Stimulated activated CD8-positive, alpha-beta memory T cell treated with anti-CD3 and anti-CD28 coated beads, Interleukin-2, amount 100 ng/mL, for 48 hours (primary cell): Measurements from ENCODE around the gene TOMM20.
"Not testable (repeated sequence)": the region's sequence is repeated elsewhere in the genome, so short reads cannot be mapped to it uniquely, and the experiment has no call there.

ENCODE experiments used
- DNase-seq, 2 donors: peaks; one replicate each; pipeline ENCODE4 v3.0.0-alpha.2; 2020; ENCODE audit warnings: low read depth in 2 of 2

The TOMM20 gene

DNA sequence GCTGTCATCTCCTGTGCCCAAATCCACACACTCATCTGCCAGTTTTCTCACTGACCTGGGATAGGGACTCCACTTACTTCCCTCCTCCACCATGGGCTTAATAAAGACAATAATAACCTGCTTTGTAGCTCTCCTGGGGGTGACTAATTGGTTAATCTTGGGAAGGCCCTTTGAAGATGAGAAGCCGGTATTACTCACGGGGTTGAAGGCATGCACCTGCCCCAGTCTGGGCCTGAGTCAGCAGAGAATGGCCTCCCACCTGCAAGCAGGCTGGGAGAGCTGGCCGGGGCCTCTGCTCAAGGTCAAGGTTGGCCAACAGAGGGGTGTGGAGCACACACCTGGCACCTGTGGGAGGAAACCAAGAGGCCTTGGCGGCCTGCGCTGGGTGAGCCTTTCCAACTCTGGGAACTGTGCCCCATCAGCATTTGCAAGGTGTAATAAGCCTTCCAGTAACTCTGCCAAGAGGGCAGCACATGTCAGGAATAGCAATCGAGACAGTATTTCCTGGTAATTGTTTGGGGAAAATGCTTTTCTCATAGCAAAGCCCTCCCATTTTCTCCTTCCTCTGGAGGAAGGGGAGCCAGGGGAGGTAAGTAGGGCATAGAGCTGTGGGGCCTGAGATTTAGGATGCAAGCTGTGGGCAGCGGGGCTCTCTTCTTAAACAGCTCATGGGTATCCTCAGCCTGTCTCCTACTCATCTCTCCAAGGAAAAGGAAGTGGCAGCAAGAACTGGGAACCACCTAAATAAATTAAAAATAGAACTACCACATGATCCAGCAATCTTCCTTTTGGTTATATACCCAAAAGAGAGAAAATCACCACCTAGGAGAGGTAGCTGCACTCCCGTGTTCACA lies 49.0 kb downstream of the TOMM20 start:
- DNase-seq = no peak

- DNase-seq = no peak
These were observed 49.9 kb downstream of the TOMM20 start for GRCh38 chr1:235078480-235079381.

- DNase-seq = peak; percentile 40 to 49
These were observed 50.8 kb downstream of the TOMM20 start for GRCh38 chr1:235077571-235078479.

DNA sequence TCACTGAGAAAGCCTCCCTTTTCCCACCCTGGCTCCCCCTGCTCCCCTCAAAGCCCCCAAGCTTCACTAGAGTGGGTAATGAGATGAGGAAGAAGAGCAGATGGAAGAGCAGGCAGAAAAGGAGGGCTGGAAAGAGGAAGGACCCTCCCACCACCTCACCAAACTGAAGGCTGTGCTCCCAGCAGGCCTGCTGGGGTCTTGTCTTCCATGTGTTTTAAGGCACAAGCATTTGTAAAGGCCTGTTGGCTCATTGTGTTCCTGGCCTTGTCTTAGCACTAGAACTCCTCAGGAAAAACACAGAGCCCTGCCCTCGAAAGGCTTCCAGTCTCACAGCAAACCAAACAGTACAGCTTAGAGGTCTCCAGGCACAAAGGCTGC lies 51.5 kb downstream of the TOMM20 start:
- DNase-seq = no peak

GRCh38 chr1:235076504-235077162 lies 52.0 kb downstream of the TOMM20 start:
- DNase-seq = no peak

- no peak for DNase-seq
These were observed 52.8 kb downstream of the TOMM20 start for GRCh38 chr1:235075777-235076308.

DNA sequence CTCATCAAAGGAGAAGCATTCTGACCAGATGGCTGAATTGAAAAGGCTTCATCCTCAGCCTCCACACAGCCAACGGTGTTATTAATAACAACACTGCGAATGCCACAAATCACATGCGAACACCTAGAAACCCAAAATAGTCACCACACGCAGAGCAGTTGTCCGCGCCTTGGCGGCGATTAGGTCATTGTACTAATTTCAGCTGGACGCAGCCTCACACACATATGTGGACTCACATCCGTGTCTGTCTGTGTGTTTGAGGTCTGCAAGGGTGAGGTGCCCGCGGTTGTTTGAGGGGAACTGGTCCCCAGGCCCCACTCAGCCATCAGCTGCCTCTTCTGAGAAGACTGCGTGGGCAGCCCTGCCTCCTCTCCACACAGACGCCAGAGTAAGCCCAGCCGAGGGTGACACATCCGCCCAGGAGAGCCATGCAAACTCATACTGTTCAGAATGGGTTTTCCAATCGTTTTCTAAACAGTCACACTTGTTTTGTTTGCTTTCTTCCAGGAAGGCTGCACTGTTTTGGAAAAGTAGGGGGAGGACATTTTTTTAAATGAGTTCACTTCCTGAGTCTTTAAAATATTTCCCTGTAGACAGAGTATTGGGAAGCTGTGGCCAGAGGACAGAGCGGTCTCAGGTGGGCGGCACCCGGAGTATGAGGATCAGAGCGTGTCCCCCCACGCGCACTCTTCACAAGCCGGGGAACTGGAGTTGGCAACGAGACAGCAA lies 53.4 kb downstream of the TOMM20 start:
- DNase-seq = peak; percentile 65 to 81

- peak; percentile 36 to 40 for DNase-seq
These were observed 54.1 kb downstream of the TOMM20 start for GRCh38 chr1:235074523-235075047.

- no peak for DNase-seq
These were observed 54.6 kb downstream of the TOMM20 start for GRCh38 chr1:235073968-235074522.

DNA sequence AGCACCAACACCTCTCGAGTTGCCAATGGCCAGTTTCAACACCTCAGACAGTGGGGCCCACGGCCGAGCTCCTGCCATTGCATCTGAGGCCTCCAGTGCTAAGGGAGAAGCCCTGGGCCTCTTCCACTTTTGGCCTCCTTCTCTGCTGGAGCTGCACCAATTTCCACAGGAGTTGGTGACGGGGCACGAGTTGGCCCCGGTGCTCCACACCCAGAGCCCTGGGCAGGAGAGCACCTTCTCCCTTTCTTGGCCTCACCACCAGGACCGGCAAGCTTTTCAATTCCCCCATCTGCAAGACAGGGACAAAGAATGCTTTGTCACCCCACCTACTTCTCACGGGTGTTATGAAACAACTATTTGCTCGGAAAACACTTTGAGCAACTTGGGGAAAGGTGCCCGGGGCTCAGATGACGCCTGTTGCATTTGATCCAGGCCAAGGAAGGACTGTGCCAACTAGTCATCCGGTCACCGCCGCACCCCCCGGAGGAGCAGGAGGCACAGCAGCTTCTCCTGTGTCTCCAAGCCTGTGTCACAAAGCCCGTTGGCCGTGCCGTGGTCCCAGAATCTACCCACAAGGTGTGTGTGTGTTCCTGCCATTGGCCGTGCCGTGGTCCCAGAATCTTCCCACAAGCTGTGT lies 55.2 kb downstream of the TOMM20 start:
- DNase-seq = no peak

DNA sequence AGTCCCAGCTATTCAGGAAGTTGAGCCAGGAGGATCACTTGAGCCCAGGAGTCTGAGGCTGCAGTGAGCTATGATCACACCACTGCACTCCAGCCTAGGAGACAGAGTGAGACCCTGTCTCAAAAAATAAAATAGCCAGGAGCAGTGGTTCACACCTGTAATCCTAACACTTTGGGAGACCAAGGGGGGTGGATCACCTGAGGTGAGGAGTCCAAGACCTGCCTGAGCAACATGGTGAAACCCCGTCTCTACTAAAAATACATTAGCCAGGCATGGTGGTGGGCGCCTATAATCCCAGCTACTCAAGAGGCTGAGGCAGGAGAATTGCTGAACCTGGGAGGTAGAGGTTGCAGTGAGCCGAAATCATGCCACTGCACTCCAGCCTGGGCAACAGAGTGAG lies 56.1 kb downstream of the TOMM20 start:
- DNase-seq = not testable (repeated sequence)

DNA sequence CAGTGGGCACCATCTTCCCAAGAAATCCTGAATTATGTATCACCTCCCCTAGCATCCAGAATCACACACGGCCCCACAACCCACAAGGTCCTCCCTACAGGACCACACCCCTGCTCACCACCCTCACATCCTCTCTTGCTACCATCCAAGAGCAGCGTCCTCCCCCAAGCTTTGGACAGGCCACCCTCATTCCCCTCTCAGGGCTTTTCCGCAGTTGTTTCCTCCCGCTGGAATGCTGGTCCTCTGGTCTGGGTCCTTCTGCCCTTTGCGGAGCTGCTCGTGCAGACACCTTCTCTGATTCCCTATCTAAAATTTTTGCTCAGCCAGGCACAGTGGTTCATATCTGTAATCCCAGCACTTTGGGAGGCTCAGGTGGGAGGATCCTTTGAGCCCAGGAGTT lies 56.5 kb downstream of the TOMM20 start:
- no peak for DNase-seq

DNA sequence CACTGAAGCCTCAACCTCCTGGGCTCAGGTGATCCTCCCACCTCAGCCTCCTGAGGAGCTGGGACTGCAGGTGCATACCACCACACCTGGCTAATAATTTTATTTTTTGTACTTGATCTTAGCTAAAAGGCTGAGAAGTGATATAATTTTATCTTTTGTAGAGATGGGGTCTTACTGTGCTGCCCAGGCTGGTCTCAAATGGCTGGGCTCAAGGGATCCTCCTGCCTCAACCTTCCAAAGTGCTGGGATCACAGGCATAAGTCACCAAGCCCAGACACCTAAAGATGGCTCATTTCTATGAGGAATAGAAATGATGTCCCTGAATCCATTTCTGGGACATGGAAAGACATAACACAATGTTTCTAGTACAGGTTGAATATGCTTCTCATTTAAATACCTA lies 57.8 kb downstream of the TOMM20 start:
- no peak for DNase-seq

DNA sequence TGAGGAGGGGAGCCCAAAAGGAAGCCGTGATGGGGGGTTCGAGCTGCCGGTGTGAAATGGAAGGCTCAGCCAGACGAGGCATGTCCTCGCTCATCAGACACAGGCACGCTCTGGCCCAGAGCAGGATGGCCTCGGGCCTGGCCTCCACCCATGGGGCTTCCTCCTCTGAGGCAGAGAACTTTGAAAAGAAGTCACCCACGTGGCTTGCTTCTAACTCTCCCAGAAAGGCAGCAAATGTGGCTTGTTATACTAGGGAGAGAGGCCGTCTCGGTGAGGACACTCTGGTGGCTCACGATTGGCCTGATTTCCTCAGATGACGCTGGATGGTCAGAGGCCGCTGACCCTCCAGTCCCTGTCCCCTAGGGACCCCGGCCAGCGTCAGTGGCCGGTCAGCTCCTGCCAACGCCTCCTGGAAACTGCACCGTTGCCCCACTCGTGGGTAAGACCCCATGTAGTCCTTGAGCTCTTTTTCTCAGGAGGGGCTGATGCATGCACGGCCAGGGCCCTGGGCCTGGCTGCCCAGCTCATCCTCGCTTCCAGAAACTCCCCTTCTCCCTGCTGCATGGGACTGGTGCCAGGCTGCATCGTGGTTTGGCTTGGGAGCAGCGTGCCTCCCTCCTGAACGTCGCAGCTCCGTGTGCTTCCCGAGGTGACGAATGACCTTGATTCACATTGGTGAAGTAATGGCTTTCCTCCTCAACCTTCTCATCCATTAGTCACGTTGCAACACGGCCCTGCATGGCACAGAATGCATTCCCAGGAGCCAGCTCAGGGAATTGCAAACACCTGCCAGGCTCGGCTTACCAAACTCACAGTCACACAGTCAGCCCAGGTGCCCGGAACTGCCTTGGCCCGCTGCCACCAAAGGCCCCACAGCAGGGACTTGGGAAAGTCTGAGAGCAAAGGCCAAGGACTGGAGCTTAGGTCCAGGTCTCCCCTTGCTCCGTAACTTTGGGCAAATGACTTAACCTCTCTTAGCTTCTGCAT lies 58.8 kb downstream of the TOMM20 start:
- DNase-seq = no peak

GRCh38 chr1:235069176-235069575 lies 59.5 kb downstream of the TOMM20 start:
- DNase-seq = no peak

DNA sequence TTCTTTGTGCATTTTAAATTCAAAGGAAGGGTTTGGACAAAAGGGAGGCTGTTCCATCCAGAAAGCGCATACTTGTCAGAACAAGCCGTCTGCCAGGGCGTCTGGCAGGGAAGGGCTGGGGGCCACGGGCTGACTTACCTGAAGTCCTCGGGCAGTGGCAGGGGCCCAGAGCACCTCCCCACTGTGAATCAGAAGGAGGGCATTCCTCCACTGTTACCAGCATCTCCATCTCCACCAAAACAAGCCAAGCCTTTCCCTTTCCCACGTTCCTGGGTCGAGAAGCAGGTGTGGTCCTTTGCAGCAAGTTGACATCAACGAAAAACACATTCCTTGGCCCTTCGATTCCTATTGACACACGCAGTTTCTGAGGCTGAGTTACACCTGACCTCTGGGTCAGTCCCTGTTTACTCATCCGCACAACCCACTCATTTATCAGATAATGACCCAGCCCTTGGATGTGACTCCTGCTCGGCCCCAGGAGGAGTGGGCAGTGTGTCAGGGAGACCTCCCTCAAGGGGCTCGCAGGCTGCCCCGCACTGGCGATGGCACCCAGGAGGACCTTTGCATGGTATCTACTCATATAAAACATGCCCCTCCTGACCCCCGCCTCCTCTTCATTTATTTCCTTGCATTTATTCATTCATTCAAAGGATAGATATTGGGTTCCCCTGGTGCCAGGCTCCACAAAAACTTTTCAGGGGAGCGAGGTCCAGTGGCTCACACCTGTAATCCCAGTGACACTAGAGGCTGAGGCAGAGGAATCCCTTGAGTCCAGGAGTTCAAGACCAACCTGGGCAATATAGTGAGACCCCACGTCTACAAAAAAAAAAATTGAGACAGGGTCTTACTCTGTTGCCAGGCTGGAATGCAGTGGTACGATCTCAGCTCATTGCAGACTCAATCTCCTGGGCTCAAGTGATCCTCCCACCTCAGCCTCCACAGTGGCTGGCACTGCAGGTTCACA lies 60.2 kb downstream of the TOMM20 start:
- DNase-seq = no peak
